Measurements from ENCODE around the gene UQCR10.

Gene UQCR10

GRCh38 chr22:29803190-29803589 is 36.0 kb downstream of the UQCR10 start:
- H3K36me3 ChIP-seq (ENCODE audit: insufficient read depth, low read length) = peaks cover 90% of the 10 kb centered on the region
- H4K20me1 ChIP-seq (ENCODE audit: insufficient read depth, low read length) = peaks cover 8% of the 10 kb centered on the region; the same call in 1 of the 2 replicates
- no peaks in the 10 kb centered on the region for H3K27me3 ChIP-seq (ENCODE audit: insufficient read depth, low read length, poor library complexity)
- H3K4me1 ChIP-seq (ENCODE audit: insufficient read depth, low read length) = peaks cover 15% of the 10 kb centered on the region
- TF ChIP-seq, protein P1, sequence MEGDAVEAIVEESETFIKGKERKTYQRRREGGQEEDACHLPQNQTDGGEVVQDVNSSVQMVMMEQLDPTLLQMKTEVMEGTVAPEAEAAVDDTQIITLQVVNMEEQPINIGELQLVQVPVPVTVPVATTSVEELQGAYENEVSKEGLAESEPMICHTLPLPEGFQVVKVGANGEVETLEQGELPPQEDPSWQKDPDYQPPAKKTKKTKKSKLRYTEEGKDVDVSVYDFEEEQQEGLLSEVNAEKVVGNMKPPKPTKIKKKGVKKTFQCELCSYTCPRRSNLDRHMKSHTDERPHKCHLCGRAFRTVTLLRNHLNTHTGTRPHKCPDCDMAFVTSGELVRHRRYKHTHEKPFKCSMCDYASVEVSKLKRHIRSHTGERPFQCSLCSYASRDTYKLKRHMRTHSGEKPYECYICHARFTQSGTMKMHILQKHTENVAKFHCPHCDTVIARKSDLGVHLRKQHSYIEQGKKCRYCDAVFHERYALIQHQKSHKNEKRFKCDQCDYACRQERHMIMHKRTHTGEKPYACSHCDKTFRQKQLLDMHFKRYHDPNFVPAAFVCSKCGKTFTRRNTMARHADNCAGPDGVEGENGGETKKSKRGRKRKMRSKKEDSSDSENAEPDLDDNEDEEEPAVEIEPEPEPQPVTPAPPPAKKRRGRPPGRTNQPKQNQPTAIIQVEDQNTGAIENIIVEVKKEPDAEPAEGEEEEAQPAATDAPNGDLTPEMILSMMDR (IDR thresholded peaks at IDR 0.05; ENCODE audit: borderline replicate concordance, extremely low read depth, low read length, poor library complexity, severe bottlenecking) = no peak
- no peak for TF ChIP-seq EZH2 (IDR thresholded peaks at IDR 0.05; ENCODE audit: borderline replicate concordance, low read depth, low read length, severe bottlenecking)
- DNase-seq (no peak), ATAC-seq (ENCODE audit: insufficient read depth, low read depth) (no peak)
- H3K9me3 ChIP-seq (ENCODE audit: insufficient read depth, low read length, severe bottlenecking) = no peaks in the 10 kb centered on the region
- no peaks in the 10 kb centered on the region for H3K79me2 ChIP-seq (ENCODE audit: insufficient read depth, low read length)
- H3K27ac ChIP-seq (ENCODE audit: low read length) = no peak overlapping the region
- no peak overlapping the region for H3K9ac ChIP-seq (ENCODE audit: low read depth, low read length)
- no peak overlapping the region for H3K4me2 ChIP-seq (ENCODE audit: insufficient read depth, low read length)
- no peak overlapping the region for H3K4me3 ChIP-seq (ENCODE audit: low read depth in 1 of 2, low read length in 2 of 2)
- H2AFZ ChIP-seq (ENCODE audit: low read depth, low read length) = no peak overlapping the region

- H3K4me2 ChIP-seq (ENCODE audit: insufficient read depth, low read length) = no peak overlapping the region
- H3K27ac ChIP-seq (ENCODE audit: low read length) = no peak overlapping the region
- no peak overlapping the region for H3K9ac ChIP-seq (ENCODE audit: low read depth, low read length)
- ATAC-seq (ENCODE audit: insufficient read depth, low read depth) = no peak
- no peaks in the 10 kb centered on the region for H3K9me3 ChIP-seq (ENCODE audit: insufficient read depth, low read length, severe bottlenecking)
- H4K20me1 ChIP-seq (ENCODE audit: insufficient read depth, low read length) = peaks cover 3% of the 10 kb centered on the region; the same call in 1 of the 2 replicates
- no peaks in the 10 kb centered on the region for H3K27me3 ChIP-seq (ENCODE audit: insufficient read depth, low read length, poor library complexity)
- no peaks in the 10 kb centered on the region for H3K79me2 ChIP-seq (ENCODE audit: insufficient read depth, low read length)
- H2AFZ ChIP-seq (ENCODE audit: low read depth, low read length) = no peak overlapping the region
- H3K4me3 ChIP-seq (ENCODE audit: low read depth in 1 of 2, low read length in 2 of 2) = no peak overlapping the region
- H3K4me1 ChIP-seq (ENCODE audit: insufficient read depth, low read length) = no peaks in the 10 kb centered on the region
- H3K36me3 ChIP-seq (ENCODE audit: insufficient read depth, low read length) = peaks cover 80% of the 10 kb centered on the region
- DNase-seq = no peak
- TF ChIP-seq, protein P1 (IDR thresholded peaks at IDR 0.05; ENCODE audit: borderline replicate concordance, extremely low read depth, low read length, poor library complexity, severe bottlenecking) = no peak
- TF ChIP-seq EZH2 (IDR thresholded peaks at IDR 0.05; ENCODE audit: borderline replicate concordance, low read depth, low read length, severe bottlenecking) = no peak
Observed at GRCh38 chr22:29804985-29805384, 37.8 kb downstream of the UQCR10 start.

GRCh38 chr22:29806196-29806595 is 39.0 kb downstream of the UQCR10 start:
- Histone ChIP-seq H3K79me2 (ENCODE audit: insufficient read depth, low read length) (no peaks in the 10 kb centered on the region), H3K27me3 (ENCODE audit: insufficient read depth, low read length, poor library complexity) (no peaks in the 10 kb centered on the region), H3K4me2 (ENCODE audit: insufficient read depth, low read length) (no peak overlapping the region), H3K4me1 (ENCODE audit: insufficient read depth, low read length) (no peaks in the 10 kb centered on the region), H3K9ac (ENCODE audit: low read depth, low read length) (no peak overlapping the region), H3K36me3 (ENCODE audit: insufficient read depth, low read length) (peaks cover 79% of the 10 kb centered on the region), H3K4me3 (ENCODE audit: low read depth in 1 of 2, low read length in 2 of 2) (no peak overlapping the region), H2AFZ (ENCODE audit: low read depth, low read length) (no peak overlapping the region), H3K27ac (ENCODE audit: low read length) (no peak overlapping the region), H3K9me3 (ENCODE audit: insufficient read depth, low read length, severe bottlenecking) (no peaks in the 10 kb centered on the region), H4K20me1 (ENCODE audit: insufficient read depth, low read length) (peaks cover 3% of the 10 kb centered on the region; the same call in 1 of the 2 replicates)
- DNase-seq (no peak), ATAC-seq (ENCODE audit: insufficient read depth, low read depth) (no peak)
- TF ChIP-seq, protein P1 (IDR thresholded peaks at IDR 0.05; ENCODE audit: borderline replicate concordance, extremely low read depth, low read length, poor library complexity, severe bottlenecking) = no peak
- no peak for TF ChIP-seq EZH2 (IDR thresholded peaks at IDR 0.05; ENCODE audit: borderline replicate concordance, low read depth, low read length, severe bottlenecking)

DNA sequence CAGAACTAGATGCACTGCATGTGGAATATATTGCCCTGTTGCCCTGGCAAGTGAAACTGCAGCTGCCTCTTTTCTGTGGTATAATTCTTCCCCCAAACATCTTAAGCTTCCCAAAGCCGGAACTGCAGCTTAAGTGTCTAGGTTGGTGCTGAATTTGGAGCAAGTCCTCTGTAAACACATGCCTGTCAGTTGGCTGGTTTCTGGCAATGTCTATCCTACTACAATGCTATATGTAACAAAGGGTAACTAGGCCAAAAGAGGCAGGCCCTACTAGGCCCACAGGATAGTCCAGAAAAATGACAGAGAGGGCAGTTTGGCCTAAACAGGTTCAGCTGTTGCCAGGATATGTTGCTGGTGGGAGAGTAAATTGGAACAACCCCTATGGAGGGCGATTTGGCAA is 43.0 kb downstream of the UQCR10 start:
- DNase-seq (no peak), ATAC-seq (ENCODE audit: insufficient read depth, low read depth) (no peak)
- Histone ChIP-seq H2AFZ (ENCODE audit: low read depth, low read length) (no peak overlapping the region), H3K36me3 (ENCODE audit: insufficient read depth, low read length) (peaks cover 87% of the 10 kb centered on the region), H3K27me3 (ENCODE audit: insufficient read depth, low read length, poor library complexity) (no peaks in the 10 kb centered on the region), H3K4me3 (ENCODE audit: low read depth in 1 of 2, low read length in 2 of 2) (no peak overlapping the region), H3K79me2 (ENCODE audit: insufficient read depth, low read length) (no peaks in the 10 kb centered on the region), H4K20me1 (ENCODE audit: insufficient read depth, low read length) (no peaks in the 10 kb centered on the region), H3K4me2 (ENCODE audit: insufficient read depth, low read length) (no peak overlapping the region), H3K9ac (ENCODE audit: low read depth, low read length) (no peak overlapping the region), H3K27ac (ENCODE audit: low read length) (no peak overlapping the region), H3K4me1 (ENCODE audit: insufficient read depth, low read length) (no peaks in the 10 kb centered on the region), H3K9me3 (ENCODE audit: insufficient read depth, low read length, severe bottlenecking) (no peaks in the 10 kb centered on the region)
- no peak for TF ChIP-seq EZH2 (IDR thresholded peaks at IDR 0.05; ENCODE audit: borderline replicate concordance, low read depth, low read length, severe bottlenecking)
- TF ChIP-seq, protein P1 (IDR thresholded peaks at IDR 0.05; ENCODE audit: borderline replicate concordance, extremely low read depth, low read length, poor library complexity, severe bottlenecking) = no peak

All from DND-41 (cell line).